Measurements from ENCODE around the gene MLF2.
"Not testable (repeated sequence)": the region's sequence is repeated elsewhere in the genome, so short reads cannot be mapped to it uniquely, and the experiment has no call there.

MLF2 gene

DNA sequence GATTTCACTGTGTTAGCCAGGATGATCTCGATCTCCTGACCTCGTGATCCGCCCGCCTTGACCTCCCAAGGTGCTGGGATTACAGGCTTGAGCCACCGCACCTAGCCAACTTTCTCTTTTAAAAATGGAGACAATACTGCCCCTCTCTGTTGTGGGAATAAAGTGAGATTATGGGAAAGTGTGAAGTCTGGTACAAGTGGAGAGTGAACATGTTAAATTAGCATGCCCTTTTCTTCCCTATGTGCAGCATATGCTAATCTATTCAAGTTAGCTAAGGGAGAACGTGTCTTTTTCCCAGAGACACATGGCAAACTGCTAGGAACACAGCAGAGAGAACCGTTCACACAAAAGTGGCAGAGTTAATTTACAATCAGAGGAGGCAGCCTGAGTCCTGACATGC is 27.6 kb downstream of the MLF2 start:
- Histone ChIP-seq H3K9me3 (ENCODE audit: low read length) (no peaks in the 10 kb centered on the region), H3K4me3 (ENCODE audit: low read length) (no peak overlapping the region), H3K36me3 (ENCODE audit: insufficient read depth, low read length) (peaks cover 33% of the 10 kb centered on the region), H3K27me3 (ENCODE audit: insufficient read depth, low read length) (no peaks in the 10 kb centered on the region), H3K4me1 (ENCODE audit: insufficient read depth, low read length) (peaks cover 9% of the 10 kb centered on the region), H2AFZ (ENCODE audit: low read depth, low read length) (no peak overlapping the region)

DNA sequence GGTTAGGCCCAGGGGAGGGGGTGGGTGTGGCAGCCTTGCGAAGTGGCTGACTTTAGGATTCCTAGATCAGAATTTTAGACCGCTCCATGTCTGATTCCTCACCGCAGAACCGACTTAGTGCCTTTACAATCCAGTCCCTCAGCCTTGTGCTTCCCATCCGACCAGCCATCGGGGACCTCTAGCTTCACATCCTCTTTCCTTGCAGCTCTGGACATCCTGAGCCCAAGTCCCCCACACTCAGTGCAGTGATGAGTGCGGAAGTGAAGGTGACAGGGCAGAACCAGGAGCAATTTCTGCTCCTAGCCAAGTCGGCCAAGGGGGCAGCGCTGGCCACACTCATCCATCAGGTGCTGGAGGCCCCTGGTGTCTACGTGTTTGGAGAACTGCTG is 28.5 kb downstream of the MLF2 start:
- Histone ChIP-seq H3K36me3 (ENCODE audit: insufficient read depth, low read length) (peaks cover 23% of the 10 kb centered on the region), H3K4me3 (ENCODE audit: low read length) (peak overlapping the region; percentile 83), H2AFZ (ENCODE audit: low read depth, low read length) (peak overlapping the region; percentile 88), H3K9me3 (ENCODE audit: low read length) (no peaks in the 10 kb centered on the region), H3K4me1 (ENCODE audit: insufficient read depth, low read length) (peaks cover 9% of the 10 kb centered on the region), H3K27me3 (ENCODE audit: insufficient read depth, low read length) (no peaks in the 10 kb centered on the region)

DNA sequence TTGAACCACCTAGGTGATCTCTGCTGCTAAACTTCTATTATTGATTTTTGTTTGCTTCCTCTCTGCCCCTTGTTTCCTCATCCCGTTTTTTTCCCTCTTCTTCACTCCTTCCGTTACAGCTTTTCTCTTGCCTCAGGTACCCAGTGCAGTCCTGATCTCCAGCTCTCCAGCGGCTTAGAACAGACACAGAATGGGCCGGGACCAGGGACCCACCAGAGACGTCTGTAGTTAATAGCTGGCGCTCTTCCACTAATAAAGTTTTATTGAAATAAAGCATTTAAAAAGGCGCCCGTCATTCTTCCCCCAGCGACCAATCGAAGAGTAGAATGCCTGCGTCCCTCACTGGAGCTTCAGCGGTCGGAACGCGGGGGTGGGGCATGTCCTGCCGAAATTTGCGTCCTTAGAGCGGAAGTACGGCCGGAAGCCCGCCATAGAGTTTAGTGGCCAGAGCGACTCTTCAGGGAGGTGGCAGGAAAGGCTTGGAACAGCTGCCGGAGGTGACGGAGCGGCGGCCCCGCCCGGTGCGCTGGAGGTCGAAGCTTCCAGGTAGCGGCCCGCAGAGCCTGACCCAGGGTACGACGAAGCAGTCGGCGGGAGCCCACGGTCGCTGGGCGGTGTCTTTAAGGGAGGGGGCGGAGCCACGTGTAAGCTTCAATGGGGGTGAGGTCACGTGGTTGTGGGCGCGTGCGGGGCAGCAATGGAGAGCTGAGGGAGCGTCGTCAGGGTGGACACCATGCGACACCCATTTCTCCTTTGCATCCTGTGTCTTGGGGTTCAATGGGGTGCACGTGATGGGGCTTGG is 29.1 kb downstream of the MLF2 start, which contains the start of gene COPS7A:
Gene COPS7A (plus strand): TSS at position 440 of the 802 bp plus-strand sequence. CDS start 611 bp downstream, outside the sequence.
- H3K4me1 ChIP-seq (ENCODE audit: insufficient read depth, low read length), result peaks cover 9% of the 10 kb centered on the region
- H2AFZ ChIP-seq (ENCODE audit: low read depth, low read length), result peak within 1 kb of the TSS; percentile 88
- peaks cover 17% of the 10 kb centered on the region for H3K36me3 ChIP-seq (ENCODE audit: insufficient read depth, low read length)
- H3K4me3 ChIP-seq (ENCODE audit: low read length), result peak within 1 kb of the TSS; percentile 83
- H3K27me3 ChIP-seq (ENCODE audit: insufficient read depth, low read length), result no peaks in the 10 kb centered on the region
- no peaks in the 10 kb centered on the region for H3K9me3 ChIP-seq (ENCODE audit: low read length)

DNA sequence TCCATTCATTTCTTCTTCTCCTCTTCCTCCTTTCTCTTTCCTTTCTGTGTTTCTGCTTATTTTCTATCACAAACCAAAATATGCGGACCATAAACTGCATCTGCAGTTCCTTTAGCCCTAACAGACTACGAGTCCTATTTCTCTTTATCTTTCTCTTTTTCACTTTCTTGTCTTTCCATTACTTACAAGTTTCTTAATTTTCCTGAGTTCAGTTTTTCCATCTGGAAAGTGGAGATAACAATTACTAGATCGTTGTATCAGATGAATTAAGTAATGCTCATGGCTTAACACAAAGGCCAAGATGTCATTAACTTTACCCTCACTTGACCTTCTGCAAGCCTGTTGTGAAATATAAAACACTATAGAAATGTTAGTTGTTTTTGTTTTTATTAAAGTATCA is 30.1 kb downstream of the MLF2 start:
- Histone ChIP-seq H3K4me3 (ENCODE audit: low read length) (peak overlapping the region; percentile 83), H3K36me3 (ENCODE audit: insufficient read depth, low read length) (peaks cover 9% of the 10 kb centered on the region), H3K4me1 (ENCODE audit: insufficient read depth, low read length) (peaks cover 9% of the 10 kb centered on the region), H3K27me3 (ENCODE audit: insufficient read depth, low read length) (no peaks in the 10 kb centered on the region), H2AFZ (ENCODE audit: low read depth, low read length) (no peak overlapping the region), H3K9me3 (ENCODE audit: low read length) (no peaks in the 10 kb centered on the region)

DNA sequence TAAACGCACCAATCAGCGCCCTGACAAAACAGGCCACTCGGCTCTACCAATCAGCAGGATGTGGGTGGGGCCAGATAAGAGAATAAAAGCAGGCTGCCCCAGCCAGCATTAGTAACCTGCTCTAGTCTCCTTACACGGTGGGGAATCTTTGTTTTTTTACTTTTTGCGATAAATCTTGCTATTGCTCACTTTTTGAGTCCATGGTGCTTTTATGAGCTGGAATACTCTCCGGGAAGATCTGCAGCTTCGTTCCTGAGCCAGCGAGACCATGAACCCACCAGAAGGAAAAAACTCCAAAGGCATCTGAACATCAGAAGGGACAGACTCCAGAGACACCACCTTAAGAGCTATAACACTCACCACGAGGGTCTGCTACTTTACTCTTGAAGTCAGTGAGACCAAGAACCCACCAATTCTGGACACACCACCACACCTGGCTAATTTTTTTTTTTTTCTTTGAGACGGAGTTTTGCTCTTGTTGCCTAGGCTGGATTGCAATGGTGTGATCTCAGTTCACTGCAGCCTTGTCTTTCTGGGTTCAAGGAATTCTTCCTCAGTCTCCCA is 36.0 kb downstream of the MLF2 start:
- H2AFZ ChIP-seq (ENCODE audit: low read depth, low read length), result no peak overlapping the region
- no peaks in the 10 kb centered on the region for H3K4me1 ChIP-seq (ENCODE audit: insufficient read depth, low read length)
- H3K27me3 ChIP-seq (ENCODE audit: insufficient read depth, low read length), result no peaks in the 10 kb centered on the region
- H3K9me3 ChIP-seq (ENCODE audit: low read length), result no peaks in the 10 kb centered on the region
- no peak overlapping the region for H3K4me3 ChIP-seq (ENCODE audit: low read length)
- no peaks in the 10 kb centered on the region for H3K36me3 ChIP-seq (ENCODE audit: insufficient read depth, low read length)

DNA sequence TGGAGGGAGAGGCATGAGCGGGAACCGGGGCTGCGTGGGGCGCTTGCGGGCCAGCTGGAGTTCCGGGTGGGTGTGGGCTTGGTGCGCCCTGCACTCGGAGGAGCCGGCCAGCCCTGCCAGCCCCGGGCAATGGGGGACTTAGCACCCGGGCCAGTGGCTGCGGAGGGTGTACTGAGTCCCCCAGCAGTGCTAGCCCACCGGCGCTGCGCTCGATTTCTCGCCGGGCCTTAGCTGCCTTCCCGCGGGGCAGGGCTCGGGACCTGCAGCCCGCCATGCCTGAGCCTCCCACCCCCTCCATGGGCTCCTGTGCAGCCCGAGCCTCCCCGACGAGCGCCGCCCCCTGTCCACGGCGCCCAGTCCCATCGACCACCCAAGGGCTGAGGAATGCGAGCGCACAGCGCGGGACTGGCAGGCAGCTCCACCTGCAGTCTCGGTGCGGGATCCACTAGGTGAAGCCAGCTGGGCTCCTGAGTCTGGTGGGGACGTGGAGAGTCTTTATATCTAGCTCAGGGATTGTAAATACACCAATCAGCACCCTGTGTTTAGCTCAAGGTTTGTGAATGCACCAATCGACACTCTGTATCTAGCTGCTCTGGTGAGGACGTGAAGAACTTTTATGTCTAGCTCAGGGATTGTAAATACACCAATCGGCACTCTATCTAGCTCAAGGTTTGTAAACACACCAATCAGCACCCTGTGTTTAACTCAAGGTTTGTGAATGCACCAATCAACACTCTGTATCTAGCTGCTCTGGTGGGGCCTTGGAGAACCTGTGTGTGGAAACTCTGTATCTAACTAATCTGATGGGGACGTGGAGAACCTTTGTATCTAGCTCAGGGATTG is 36.7 kb downstream of the MLF2 start:
- not testable (repeated sequence) for H2AFZ ChIP-seq (ENCODE audit: low read depth, low read length); H3K4me3 ChIP-seq (ENCODE audit: low read length); H3K9me3 ChIP-seq (ENCODE audit: low read length); H3K27me3 ChIP-seq (ENCODE audit: insufficient read depth, low read length); H3K4me1 ChIP-seq (ENCODE audit: insufficient read depth, low read length); H3K36me3 ChIP-seq (ENCODE audit: insufficient read depth, low read length)

DNA sequence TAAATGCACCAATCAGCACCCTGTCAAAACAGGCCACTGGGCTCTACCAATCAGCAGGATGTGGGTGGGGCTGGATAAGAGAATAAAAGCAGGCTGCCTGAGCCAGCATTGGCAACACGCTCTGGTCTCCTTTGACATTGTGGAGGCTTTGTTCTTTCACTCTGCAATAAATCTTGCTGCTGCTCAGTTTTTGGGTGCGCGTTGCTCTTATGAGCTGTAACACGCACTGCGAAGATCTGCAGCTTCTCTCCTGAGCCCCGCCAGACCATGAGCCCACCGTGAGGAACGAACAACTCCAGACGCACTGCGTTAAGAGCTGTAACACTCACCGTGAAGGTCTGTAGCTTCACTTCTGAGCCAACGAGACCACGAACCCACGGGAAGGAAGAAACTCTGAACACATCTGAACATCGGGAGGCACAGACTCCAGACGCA is 44.0 kb downstream of the MLF2 start:
- H3K27me3 ChIP-seq (ENCODE audit: insufficient read depth, low read length), result no peaks in the 10 kb centered on the region
- H2AFZ ChIP-seq (ENCODE audit: low read depth, low read length), result no peak overlapping the region
- H3K9me3 ChIP-seq (ENCODE audit: low read length), result no peaks in the 10 kb centered on the region
- H3K4me3 ChIP-seq (ENCODE audit: low read length), result no peak overlapping the region
- no peaks in the 10 kb centered on the region for H3K36me3 ChIP-seq (ENCODE audit: insufficient read depth, low read length)
- H3K4me1 ChIP-seq (ENCODE audit: insufficient read depth, low read length), result no peaks in the 10 kb centered on the region

DNA sequence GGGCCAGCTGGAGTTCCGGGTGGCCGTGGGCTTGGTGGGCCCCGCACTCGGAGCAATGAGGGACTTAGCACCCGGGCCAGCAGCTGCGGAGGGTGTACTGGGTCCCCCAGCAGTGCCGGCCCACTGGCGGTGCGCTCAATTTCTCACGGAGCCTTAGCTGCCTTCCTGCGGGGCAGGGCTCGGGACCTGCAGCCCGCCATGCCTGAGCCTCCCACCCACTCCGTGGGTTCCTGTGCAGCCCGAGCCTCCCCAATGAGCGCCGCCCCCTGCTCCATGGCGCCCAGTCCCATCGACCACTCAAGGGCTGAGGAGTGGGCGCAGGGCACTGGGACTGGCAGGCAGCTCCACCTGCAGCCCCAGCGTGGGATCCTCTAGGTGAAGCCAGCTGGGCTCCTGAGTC is 44.6 kb downstream of the MLF2 start:
- H3K27me3 ChIP-seq (ENCODE audit: insufficient read depth, low read length); H3K36me3 ChIP-seq (ENCODE audit: insufficient read depth, low read length); H3K4me1 ChIP-seq (ENCODE audit: insufficient read depth, low read length); H3K4me3 ChIP-seq (ENCODE audit: low read length); H3K9me3 ChIP-seq (ENCODE audit: low read length); H2AFZ ChIP-seq (ENCODE audit: low read depth, low read length): not testable (repeated sequence)

DNA sequence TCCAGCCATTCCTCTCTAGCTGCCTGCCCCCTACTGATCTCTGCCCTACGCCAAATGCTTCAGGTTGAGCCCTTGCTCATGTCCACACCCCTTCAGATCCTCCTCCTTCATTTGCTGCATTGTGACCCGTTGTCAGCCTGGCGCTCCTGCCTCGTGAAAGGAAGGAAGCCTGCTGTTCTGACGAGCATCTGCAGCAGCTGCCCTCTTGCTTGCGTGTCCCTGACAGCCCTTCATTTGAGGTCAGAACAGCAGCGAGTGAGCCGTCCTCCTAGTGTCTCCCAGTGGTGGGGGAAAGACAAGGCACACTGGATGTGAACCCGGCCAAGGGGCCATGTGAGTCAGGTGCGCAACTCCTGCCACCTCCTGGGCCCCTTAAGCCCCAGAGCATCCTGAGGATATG is 49.3 kb downstream of the MLF2 start:
- H3K4me1 ChIP-seq (ENCODE audit: insufficient read depth, low read length), result peaks cover 11% of the 10 kb centered on the region
- no peaks in the 10 kb centered on the region for H3K9me3 ChIP-seq (ENCODE audit: low read length)
- no peaks in the 10 kb centered on the region for H3K36me3 ChIP-seq (ENCODE audit: insufficient read depth, low read length)
- H3K4me3 ChIP-seq (ENCODE audit: low read length), result no peak overlapping the region
- H3K27me3 ChIP-seq (ENCODE audit: insufficient read depth, low read length), result peaks cover 7% of the 10 kb centered on the region
- H2AFZ ChIP-seq (ENCODE audit: low read depth, low read length), result no peak overlapping the region

DNA sequence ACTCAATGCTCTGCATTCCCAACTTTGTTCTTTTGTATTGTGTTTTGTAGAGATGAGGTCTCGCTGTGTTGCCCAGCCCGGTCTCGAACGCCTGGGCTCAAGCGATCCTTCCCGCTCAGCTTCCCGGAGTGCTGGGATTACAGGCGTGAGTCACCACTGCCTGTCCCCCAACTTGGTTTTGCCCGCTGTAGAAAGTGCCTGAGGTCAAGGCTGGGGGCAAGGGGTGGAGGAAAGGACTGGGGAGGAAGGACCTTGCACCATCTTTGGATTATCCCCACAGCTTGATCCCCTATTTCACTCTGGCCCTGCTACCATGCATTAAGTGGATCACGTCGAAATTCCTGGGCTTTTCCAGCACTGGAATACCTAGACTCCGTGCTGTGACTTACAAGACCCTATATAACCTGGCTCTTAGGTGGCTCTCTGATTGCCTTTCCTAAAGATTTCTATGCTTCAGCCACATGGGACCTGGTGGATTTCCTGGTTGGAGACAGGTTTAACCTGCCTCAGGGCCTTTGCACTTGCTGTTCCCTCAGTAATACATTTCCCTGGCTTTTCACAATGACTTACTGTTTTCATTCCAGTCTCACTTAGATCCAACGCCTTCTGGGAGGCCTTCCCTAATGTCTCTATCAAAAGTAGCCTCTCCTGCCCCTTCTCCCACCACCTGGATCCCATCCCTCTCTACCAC is 51.7 kb downstream of the MLF2 start:
- Histone ChIP-seq H2AFZ (ENCODE audit: low read depth, low read length) (peak overlapping the region; percentile 1), H3K4me3 (ENCODE audit: low read length) (peak overlapping the region; percentile 70), H3K4me1 (ENCODE audit: insufficient read depth, low read length) (peaks cover 11% of the 10 kb centered on the region), H3K27me3 (ENCODE audit: insufficient read depth, low read length) (peaks cover 7% of the 10 kb centered on the region), H3K36me3 (ENCODE audit: insufficient read depth, low read length) (no peaks in the 10 kb centered on the region), H3K9me3 (ENCODE audit: low read length) (no peaks in the 10 kb centered on the region)

DNA sequence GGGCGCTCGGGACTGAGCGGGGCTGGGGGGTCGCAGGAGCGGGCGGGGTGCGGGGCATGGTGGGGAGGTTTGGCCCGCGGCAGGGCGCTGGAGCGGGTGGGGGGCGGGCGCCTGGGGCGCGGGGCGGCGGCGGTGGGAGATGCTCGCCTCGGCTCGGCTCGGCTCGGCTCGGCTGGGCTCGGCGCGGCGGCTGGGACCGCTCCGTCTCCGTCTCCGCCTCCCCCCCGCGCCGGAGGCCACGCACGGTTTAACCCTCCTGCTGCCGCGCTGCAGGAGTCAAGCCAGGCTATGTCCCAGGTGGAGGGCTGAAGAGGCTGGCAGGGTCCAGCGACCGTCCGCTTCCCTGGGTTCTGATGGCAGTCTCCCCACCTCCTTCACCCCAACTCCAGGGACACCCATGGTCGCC is 52.3 kb downstream of the MLF2 start, which contains the start of gene PIANP:
Gene PIANP (minus strand): TSS at position 170 of the 406 bp plus-strand sequence. CDS start 2,754 bp downstream, outside the sequence.
- no peaks in the 10 kb centered on the region for H3K9me3 ChIP-seq (ENCODE audit: low read length)
- peaks cover 11% of the 10 kb centered on the region for H3K4me1 ChIP-seq (ENCODE audit: insufficient read depth, low read length)
- peak within 1 kb of the TSS; percentile 71 for H2AFZ ChIP-seq (ENCODE audit: low read depth, low read length)
- H3K4me3 ChIP-seq (ENCODE audit: low read length), result peak within 1 kb of the TSS; percentile 70
- H3K27me3 ChIP-seq (ENCODE audit: insufficient read depth, low read length), result peaks cover 7% of the 10 kb centered on the region
- H3K36me3 ChIP-seq (ENCODE audit: insufficient read depth, low read length), result no peaks in the 10 kb centered on the region

DNA sequence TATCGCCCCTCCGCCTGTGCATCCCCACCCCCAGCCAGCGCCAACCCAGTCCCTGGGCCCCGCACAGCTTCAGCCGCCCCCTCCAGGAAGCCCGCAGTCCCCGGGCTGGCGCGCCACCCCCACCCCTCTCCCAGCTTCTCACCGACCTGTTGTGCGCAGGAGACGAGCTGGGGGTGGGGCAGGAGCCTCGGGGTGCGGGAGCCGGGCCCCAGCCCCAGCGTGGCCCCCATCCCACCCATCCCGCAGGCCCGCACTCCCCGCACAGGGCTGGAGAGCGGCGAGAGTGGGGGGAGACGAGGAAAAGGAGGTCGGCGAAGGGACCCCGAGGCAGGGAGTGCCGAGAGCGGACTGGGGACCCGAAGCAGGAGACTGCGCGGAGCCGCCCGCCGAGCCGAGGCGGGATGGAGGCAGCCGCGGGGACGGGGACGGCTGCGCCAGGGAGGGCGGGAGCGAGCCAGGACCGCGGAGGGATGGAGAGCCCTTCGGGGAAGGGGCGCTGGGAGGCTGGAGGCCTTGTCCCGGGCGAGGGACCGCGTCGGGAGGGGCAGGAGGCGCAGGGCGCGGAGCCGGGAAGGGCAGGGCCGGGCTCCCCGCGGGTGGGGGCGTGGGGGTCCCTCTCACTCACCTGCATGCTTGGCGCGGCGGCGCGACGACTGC is 52.8 kb downstream of the MLF2 start:
- Histone ChIP-seq H3K9me3 (ENCODE audit: low read length) (no peaks in the 10 kb centered on the region), H3K4me1 (ENCODE audit: insufficient read depth, low read length) (peaks cover 11% of the 10 kb centered on the region), H3K36me3 (ENCODE audit: insufficient read depth, low read length) (no peaks in the 10 kb centered on the region), H2AFZ (ENCODE audit: low read depth, low read length) (peak overlapping the region; percentile 71), H3K4me3 (ENCODE audit: low read length) (peak overlapping the region; percentile 70), H3K27me3 (ENCODE audit: insufficient read depth, low read length) (peaks cover 7% of the 10 kb centered on the region)
